Activated T-helper 1 cell treated with anti-CD3 and anti-CD28 coated beads, Interleukin-2, amount 50 U/mL, for 16 hours (primary cell): ENCODE results near the gene TNKS2.
A peak's percentile ranks its signal among the peaks of the same experiment; 100 is the strongest.

Source experiments
- DNase-seq, 2 donors: peaks; one replicate each; pipeline ENCODE4 v3.0.0-alpha.2; 2020; ENCODE audit warnings: low read depth in 1 of 2, low spot score in 1 of 2

The TNKS2 gene

DNA sequence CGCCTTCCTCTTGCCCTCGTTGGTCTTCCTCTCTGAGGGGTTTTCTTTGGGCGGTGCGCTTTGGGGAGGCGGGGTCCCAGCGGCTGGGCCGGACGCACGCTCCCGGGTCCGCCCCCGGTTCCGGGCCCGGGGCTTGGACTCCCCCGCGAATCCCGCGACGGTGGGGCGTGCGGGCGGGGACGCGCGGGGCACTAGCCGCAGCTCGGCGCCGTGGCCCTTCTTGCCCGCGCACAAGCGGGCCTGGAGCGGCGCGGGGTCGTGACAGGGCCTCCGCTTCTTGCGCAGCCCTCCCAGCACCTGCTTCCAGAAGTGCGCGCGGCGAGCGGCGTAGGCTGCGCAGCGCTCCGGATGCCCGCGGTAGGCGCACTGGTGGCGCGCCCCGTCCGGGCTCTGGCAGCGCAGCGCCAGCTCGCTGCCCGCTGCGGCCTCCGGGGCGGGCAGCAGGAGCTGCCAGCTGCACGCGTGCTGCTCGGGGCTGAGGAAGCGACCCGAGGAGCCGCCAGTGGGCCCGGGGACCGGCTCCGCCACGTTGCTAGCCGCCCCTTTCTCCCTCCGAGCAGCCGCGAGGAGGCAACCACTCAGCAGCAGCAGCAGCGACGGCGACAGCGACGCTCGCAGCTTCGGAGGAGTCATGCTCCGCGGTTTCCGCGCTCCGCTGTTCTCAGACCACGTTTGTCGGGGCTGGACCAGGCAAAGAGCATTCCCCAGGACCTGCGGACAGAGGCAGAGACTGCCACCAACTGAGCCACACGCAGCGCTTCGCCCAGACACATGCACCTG is 110.3 kb downstream of the TNKS2 start:
- peak; percentile 44 to 55 for DNase-seq

DNA sequence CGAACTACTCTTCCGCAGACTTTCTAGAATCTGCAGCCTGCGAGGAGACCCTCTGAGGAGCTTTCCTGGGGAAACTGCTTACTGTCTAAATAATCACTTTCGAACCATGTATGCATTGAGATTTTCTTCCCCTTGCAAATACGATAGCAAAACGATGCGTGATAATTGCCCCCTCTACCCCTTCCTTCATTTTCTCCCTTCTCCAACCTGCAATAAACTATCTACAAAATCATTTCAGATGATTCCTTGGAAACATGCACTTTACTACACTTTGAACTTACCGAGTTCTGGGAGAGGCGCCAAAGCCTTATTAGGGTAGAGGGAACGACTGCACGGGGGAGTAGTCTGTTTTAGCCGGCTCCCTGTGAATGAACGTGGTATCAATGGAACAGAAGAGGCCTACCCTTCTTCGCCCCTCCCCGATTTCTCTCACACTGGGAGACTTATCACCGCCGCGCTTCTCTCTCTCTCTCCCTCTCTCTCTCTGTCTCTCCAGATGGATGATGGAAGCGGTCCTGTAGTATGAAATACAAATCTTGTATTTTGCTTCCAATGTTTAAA is 111.0 kb downstream of the TNKS2 start, which contains the start of gene FGFBP3:
TSS of gene FGFBP3 (minus strand) at position 370 of the 561 bp plus-strand sequence. CDS start 517 bp downstream, outside the sequence.
- DNase-seq: no peak

DNA sequence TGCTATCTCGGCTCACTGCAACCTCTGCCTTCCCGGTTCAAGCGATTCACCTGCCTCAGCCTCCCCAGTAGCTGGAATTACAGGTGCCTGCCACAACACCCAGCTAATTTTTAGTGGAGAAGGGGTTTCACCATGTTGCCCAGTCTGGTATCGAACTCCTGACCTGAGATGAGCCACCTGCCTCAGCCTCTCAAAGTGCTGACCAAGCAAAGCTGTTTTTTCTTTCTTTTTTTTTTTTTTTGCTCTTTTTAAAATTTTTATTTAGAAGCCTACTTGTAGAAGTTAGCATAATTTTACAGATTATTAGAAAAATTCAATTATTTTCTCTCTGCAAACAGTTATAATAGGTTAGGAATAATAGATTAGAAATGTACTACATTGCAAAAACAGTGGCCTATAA is 112.2 kb downstream of the TNKS2 start:
- no peak for DNase-seq
